GM12873 (cell line): ENCODE measurements around the gene MYD88.

Experiments used
- TF ChIP-seq, protein P1 (sequence below): IDR thresholded peaks from 2 replicates; pipeline ENCODE4 v1.5.1; 2012; ENCODE audit warnings: low read depth, mild to moderate bottlenecking, moderate library complexity, low read length, control low read depth; ENCODE audit not compliant: insufficient read depth; ENCODE audit errors: missing control alignments

Gene MYD88

DNA sequence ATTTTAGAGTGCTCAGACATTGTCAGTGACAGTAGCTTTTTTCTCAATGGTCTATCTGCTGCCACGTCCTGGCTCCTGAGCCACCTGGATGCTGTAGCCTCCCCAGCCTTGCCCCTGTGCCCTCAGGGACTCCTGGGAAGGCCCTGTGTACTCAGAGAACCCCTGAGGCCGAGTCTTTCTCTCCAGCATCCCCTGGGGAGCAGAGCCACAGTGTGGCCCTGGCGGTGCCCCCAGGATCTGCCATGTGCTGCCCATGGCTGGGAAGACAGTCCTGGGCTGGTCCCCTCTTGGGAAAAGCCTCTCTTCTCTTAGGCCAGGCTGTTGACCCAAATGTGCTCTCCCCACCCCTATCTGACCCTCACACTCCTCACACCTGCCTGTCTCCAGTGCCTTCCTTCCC lies 5.0 kb downstream of the MYD88 start:
- TF ChIP-seq, protein P1, sequence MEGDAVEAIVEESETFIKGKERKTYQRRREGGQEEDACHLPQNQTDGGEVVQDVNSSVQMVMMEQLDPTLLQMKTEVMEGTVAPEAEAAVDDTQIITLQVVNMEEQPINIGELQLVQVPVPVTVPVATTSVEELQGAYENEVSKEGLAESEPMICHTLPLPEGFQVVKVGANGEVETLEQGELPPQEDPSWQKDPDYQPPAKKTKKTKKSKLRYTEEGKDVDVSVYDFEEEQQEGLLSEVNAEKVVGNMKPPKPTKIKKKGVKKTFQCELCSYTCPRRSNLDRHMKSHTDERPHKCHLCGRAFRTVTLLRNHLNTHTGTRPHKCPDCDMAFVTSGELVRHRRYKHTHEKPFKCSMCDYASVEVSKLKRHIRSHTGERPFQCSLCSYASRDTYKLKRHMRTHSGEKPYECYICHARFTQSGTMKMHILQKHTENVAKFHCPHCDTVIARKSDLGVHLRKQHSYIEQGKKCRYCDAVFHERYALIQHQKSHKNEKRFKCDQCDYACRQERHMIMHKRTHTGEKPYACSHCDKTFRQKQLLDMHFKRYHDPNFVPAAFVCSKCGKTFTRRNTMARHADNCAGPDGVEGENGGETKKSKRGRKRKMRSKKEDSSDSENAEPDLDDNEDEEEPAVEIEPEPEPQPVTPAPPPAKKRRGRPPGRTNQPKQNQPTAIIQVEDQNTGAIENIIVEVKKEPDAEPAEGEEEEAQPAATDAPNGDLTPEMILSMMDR: no peak

DNA sequence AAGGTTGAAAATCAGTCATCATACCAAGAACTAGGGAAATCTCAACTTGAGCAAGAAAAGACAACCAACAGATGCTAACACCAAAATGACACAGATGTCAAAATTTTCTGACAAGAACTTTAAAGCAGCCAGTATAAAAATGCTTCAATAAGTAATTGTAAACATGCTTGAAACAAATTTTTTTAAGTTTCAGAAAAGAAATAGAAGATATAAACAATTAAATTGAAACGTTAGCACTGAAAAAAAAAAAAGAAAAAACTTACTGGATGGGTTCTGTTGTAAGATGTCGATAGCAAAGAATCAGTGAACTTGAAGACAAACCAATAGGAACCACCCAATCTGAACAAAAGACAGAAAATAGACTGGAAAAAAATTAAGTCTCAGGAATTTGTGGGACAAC lies 8.0 kb downstream of the MYD88 start:
- TF ChIP-seq, protein P1: no peak

DNA sequence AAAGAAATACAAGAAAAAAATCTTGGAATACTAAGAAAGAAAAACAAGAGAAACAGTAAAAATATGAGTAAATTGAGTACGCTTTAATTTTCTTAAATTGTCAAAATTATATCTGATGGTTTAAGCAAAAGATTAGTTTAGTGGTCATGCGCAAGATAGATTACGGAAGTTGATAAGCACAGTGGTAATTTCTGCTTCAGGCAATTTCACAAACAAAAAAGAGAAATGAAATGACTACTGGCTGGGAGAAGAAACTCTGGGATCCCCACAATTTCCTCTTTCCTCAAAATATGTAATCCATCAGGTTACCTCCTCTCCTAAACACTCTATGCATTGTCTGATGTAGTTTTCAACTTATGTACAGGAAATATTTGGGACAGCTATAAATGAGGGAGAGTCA lies 9.0 kb downstream of the MYD88 start:
- TF ChIP-seq, protein P1: no peak

GRCh38 chr3:38148311-38148882 lies 9.9 kb downstream of the MYD88 start:
- TF ChIP-seq, protein P1: no peak

DNA sequence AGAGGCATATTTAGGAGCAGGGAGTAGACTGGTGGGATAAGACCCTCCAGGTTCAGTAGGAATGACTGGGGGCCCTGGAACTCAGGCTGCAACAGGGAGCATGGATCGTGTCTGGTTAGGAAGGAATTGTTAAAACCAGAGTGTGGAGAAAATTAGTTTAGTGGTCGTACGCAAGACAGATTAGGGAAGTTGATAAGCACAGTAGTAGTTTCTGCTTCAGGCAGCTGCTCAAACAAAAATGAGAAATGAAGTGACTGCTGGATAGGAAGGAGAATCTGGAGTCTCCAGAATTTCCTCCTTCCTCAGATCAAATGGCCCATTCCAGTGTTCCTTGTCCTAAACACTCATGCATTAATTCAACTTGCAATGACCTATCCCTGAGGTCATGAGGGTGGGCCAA lies 11.2 kb downstream of the MYD88 start:
- TF ChIP-seq, protein P1: no peak

GRCh38 chr3:38150780-38151528 lies 12.5 kb downstream of the MYD88 start:
- TF ChIP-seq, protein P1: peak; percentile 40

DNA sequence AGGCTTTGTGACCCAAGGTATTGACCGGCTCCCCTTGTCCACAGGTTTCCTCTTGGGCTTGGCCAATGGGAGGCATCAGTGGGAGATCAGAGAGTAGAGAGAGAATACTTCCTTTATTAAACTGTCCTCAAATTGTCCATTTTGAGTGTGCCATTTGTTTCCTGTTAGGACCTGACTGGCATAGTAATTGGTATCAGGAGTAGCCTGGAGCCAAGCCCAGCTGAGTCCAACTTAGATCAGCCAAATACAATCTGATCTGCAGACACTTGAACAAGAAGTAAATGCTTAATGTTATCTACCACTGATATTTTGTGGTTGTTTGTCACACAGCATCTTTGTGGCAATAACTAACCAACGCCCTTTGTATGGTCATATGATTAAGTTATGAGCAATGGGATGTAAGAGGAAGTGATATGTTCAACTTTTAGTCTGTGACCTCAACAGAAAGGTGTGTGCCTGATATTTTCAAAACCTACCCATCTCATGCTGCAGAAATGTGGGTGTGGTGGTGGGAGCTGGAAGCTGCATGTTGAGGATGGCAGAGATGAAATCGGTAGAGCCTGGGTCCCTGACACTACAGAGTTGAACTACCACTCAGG lies 13.3 kb downstream of the MYD88 start:
- TF ChIP-seq, protein P1: no peak
